Stimulated activated CD8-positive, alpha-beta memory T cell treated with anti-CD3 and anti-CD28 coated beads, Interleukin-12 subunit alpha, Interleukin-12 subunit beta, amount 100 ng/mL, for 4 hours (primary cell): ENCODE measurements around the gene EDAR.

Experiments used
- DNase-seq: peaks from one replicate; pipeline ENCODE4 v3.0.0-alpha.2; 2020; ENCODE audit warnings: low read depth

The EDAR gene

GRCh38 chr2:109001201-109001600, 12.2 kb upstream of the EDAR start:
- DNase-seq = no peak

GRCh38 chr2:109000738-109001137, 11.7 kb upstream of the EDAR start:
- DNase-seq = no peak

GRCh38 chr2:108998911-108999310, 9.9 kb upstream of the EDAR start:
- no peak for DNase-seq

- DNase-seq = no peak
Observed at GRCh38 chr2:108994178-108994577, 5.2 kb upstream of the EDAR start.

- no peak for DNase-seq
Observed at GRCh38 chr2:108993095-108993937, 4.3 kb upstream of the EDAR start.

- no peak for DNase-seq
Observed at GRCh38 chr2:108988076-108988795, 784 bp downstream of the EDAR start.

GRCh38 chr2:108986916-108987510, 2.0 kb downstream of the EDAR start:
- DNase-seq = no peak

GRCh38 chr2:108983610-108984009, 5.4 kb downstream of the EDAR start:
- no peak for DNase-seq

- DNase-seq = no peak
Observed at GRCh38 chr2:108983061-108983460, 6.0 kb downstream of the EDAR start.

- DNase-seq = no peak
Observed at GRCh38 chr2:108982259-108982679, 6.8 kb downstream of the EDAR start.

GRCh38 chr2:108981846-108982245, 7.2 kb downstream of the EDAR start:
- DNase-seq = no peak

GRCh38 chr2:108980076-108980475, 8.9 kb downstream of the EDAR start:
- DNase-seq = no peak

GRCh38 chr2:108979461-108979860, 9.6 kb downstream of the EDAR start:
- DNase-seq = no peak

GRCh38 chr2:108978709-108979111, 10.3 kb downstream of the EDAR start:
- DNase-seq = no peak

GRCh38 chr2:108975613-108976435, 13.2 kb downstream of the EDAR start:
- no peak for DNase-seq

- DNase-seq = no peak
Observed at GRCh38 chr2:108974674-108975073, 14.3 kb downstream of the EDAR start.

GRCh38 chr2:108972663-108973062, 16.4 kb downstream of the EDAR start:
- no peak for DNase-seq

- no peak for DNase-seq
Observed at GRCh38 chr2:108971661-108972566, 17.1 kb downstream of the EDAR start.

- DNase-seq = no peak
Observed at GRCh38 chr2:108970369-108970768, 18.7 kb downstream of the EDAR start.

- DNase-seq = no peak
Observed at GRCh38 chr2:108969856-108970255, 19.2 kb downstream of the EDAR start.

- no peak for DNase-seq
Observed at GRCh38 chr2:108968619-108969018, 20.4 kb downstream of the EDAR start.
